Measurements from ENCODE around the gene RXRA.

The RXRA gene

DNA sequence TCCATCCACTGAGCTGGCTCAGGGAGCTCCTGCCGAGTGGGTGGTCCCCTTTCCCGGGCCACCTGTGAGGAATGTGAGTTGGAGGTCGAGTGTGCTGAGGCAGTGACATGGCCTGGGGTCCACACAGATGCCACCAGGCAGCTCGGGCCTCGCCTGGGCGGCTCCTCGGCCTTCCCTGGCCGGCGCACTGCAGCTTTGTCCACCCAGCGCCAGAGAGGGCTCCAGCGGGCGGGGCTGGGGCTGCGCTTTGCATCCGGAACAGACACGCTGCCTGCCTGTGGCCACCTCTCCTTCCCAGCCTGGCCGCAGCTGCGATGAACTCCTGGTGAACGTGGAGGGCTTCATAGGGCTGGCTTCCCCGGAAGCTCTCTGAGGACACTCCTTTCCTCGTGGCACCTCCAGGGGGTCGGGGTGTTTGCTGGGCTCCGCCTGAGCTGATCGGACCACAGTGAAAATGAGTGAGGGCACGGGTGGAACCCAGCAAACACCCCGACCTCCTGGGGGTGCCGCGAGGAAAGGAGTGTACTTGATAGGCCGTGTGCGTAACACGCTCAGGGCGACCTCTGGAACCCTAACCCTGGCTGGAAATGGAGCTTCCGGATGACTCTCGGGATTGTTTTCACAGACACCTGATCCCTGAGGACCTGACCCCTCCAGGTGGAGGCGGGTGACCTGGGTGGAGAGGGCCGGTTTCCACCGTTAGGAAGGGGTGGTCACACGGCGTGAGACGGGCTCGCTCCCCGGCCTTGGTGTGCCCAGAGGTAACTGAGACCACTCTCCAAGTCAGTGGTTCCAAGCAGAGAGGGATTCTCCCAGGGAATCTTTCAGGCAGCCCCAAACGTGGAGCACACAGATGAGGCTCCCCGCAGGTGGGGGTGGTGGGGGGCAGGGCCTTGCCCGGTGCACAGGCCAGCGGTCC, 31.8 kb upstream of the RXRA start:
- no peak overlapping the region for H3K4me3 ChIP-seq (ENCODE audit: low read depth, low read length)
- in situ Hi-C loops (cut with HindIII; ENCODE audit: low sequenced_read_pairs) = no loop called here
- TF ChIP-seq, protein P1, sequence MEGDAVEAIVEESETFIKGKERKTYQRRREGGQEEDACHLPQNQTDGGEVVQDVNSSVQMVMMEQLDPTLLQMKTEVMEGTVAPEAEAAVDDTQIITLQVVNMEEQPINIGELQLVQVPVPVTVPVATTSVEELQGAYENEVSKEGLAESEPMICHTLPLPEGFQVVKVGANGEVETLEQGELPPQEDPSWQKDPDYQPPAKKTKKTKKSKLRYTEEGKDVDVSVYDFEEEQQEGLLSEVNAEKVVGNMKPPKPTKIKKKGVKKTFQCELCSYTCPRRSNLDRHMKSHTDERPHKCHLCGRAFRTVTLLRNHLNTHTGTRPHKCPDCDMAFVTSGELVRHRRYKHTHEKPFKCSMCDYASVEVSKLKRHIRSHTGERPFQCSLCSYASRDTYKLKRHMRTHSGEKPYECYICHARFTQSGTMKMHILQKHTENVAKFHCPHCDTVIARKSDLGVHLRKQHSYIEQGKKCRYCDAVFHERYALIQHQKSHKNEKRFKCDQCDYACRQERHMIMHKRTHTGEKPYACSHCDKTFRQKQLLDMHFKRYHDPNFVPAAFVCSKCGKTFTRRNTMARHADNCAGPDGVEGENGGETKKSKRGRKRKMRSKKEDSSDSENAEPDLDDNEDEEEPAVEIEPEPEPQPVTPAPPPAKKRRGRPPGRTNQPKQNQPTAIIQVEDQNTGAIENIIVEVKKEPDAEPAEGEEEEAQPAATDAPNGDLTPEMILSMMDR (IDR thresholded peaks at IDR 0.05; ENCODE audit: low read depth, low read length) = no peak
- DNase-seq (ENCODE audit: low read depth, low spot score) = no peak

DNA sequence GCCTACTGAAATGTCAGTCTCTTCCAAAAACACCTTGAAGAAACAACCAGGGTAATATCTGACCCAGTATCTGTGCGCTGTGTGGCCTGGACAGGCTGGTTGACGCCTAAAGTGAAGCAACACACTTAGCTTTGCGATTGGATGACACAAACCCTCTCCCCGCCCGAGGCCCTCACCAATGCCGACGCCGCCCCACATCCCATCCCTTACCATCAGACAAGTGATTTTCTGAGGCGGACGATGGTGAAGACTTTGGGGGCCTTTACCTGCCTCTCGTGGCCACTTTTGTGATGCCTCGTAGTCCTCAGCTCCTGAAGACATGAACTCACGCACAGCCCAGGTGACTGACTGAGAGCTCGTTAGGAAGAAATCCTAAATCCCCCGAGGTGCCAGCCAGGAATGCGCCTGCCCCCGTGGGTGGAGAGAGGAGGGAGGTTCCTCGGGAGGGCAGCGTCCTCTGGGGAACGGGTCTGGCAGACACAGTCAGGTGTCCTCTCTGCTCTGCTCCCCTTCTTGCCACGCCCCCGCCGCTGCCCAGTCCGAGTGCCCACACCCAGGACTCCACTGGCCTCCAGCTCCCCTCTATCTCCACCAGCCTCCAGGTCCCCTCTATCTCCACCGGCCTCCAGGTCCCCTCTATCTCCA, 31.0 kb upstream of the RXRA start:
- H3K4me3 ChIP-seq (ENCODE audit: low read depth, low read length) = no peak overlapping the region
- TF ChIP-seq, protein P1 (IDR thresholded peaks at IDR 0.05; ENCODE audit: low read depth, low read length) = no peak
- no peak for DNase-seq (ENCODE audit: low read depth, low spot score)
- in situ Hi-C loops (cut with HindIII; ENCODE audit: low sequenced_read_pairs) = no loop called here

DNA sequence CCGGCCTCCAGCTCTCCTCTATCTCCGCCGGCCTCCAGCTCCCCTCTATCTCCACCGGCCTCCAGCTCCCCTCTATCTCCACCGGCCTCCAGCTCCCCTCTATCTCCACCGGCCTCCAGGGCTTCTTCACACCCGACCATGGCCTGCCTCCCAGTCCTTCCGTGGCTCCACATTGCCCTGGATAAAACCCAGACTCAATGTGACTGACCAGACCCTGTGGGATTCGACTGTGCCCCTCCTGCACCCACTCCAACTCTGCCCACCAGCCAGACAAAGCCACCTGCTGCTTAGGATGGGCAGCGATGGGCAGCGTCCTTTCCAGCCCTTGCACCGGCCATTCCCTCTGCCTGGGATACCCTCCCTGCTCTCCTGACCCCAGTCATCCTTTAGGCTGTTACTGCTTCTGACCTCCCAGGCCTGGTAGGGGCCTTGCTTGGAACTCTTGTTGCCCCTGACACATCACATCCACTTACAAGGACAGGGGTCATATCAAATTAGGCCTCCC, 30.5 kb upstream of the RXRA start:
- in situ Hi-C loops (cut with HindIII; ENCODE audit: low sequenced_read_pairs) = no loop called here
- no peak for DNase-seq (ENCODE audit: low read depth, low spot score)

DNA sequence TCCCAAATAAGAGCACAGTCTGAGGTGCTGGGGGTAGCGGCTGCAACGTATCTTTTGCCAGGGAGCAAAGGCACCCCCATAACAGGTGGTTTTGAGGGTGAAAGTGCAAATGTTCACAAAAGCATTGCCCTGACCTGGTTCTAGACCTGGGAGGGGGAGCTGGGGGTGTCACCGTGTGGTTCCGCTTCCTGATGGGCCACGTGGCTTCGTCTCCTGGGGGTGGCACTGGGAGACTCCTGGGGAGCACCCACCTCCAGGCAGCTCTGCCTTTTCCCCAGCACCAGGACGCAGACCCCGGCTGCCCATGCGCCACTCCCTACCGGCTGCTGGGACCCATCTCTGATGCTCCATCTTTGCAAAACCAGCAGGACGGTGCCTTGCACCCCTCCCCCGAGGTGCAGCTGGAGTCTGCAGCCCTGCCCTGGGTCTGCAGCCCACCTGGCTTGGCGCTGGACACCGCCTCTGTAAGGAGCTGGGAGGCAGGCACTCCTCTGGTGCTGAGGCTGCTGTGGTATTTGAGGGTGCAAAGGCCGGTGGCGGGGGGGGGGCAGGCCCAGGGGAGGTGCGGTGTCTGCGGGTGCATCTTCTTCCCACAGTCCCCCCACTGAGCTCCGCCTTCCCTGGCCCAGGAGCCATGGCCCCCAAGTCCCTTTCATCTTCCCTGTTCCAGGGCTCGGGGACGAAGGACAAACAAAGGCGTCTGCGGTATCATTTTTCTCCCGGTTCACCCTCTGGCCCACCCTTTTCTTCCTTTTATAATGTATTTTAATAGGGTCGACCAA, 29.8 kb upstream of the RXRA start:
- DNase-seq (ENCODE audit: low read depth, low spot score) = no peak
- in situ Hi-C loops (cut with HindIII; ENCODE audit: low sequenced_read_pairs) = no loop called here
- no peak overlapping the region for H3K4me3 ChIP-seq (ENCODE audit: low read depth, low read length)
- TF ChIP-seq, protein P1 (IDR thresholded peaks at IDR 0.05; ENCODE audit: low read depth, low read length) = no peak

More for the DNA sequence above, 30.5 kb upstream of the RXRA start:
- no peak overlapping the region for H3K4me3 ChIP-seq (ENCODE audit: low read depth, low read length)
- TF ChIP-seq, protein P1 (IDR thresholded peaks at IDR 0.05; ENCODE audit: low read depth, low read length) = no peak

DNA sequence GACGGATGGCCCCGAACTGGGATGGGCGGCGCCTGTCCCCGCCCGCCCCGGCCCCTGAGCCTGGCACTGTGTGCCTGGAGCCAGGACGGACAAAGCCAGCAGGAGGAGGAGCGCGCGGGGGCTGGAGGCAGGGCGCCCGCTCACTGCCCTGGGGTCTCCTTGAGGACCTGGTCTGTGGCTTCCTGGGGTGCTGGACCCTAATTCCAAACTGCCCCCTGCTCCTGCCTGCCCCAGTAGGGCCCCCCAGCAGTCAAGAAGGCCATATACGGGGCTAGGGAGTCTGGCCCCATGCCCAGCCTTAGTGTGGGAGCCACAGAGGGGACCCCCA, 29.2 kb upstream of the RXRA start:
- no peak overlapping the region for H3K4me3 ChIP-seq (ENCODE audit: low read depth, low read length)
- TF ChIP-seq, protein P1 (IDR thresholded peaks at IDR 0.05; ENCODE audit: low read depth, low read length) = no peak
- DNase-seq (ENCODE audit: low read depth, low spot score) = no peak
- in situ Hi-C loops (cut with HindIII; ENCODE audit: low sequenced_read_pairs) = no loop called here

DNA sequence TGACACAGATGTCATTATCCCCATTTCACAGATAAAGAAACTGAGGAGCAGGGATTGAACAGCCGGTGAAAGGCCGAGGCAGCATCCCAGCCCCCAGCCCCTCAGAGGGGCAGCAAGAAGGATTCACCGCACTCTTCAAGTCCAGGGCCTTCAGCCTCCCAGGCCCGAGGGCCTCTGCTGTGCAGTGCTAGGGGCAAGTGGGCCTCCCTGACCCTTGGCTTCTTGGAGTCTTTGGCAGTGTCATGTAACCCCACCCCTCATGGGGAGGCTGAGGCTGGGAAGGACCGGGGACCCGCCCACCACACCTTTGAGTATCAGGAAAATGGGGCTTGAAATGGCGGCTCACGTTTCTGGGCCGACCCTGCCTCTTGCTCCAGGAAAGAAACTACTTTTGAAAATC, 28.7 kb upstream of the RXRA start:
- no peak for DNase-seq (ENCODE audit: low read depth, low spot score)
- in situ Hi-C loops (cut with HindIII; ENCODE audit: low sequenced_read_pairs) = no loop called here
- no peak overlapping the region for H3K4me3 ChIP-seq (ENCODE audit: low read depth, low read length)
- TF ChIP-seq, protein P1 (IDR thresholded peaks at IDR 0.05; ENCODE audit: low read depth, low read length) = no peak

Data from astrocyte of the spinal cord (primary cell).